ENCODE results near the gene LCN12. TPM values are rescaled to one million over a fixed set of nuclear protein-coding genes. Genes with fewer than 3 reads are reported as not detected.

LCN12 gene
- total RNA-seq, 2 donors from 2014 or later = 6.5 to 8.6 TPM

GRCh38 chr9:136940526-136941230 is 11.4 kb upstream of the LCN12 start:
- no peaks in the 10 kb centered on the region for H3K9me3 ChIP-seq
- no peak overlapping the region for H3K4me3 ChIP-seq
- no peak overlapping the region for H3K9ac ChIP-seq (ENCODE audit: low read depth in 2 of 2, low read length in 2 of 2)
- H3K27me3 ChIP-seq = no peaks in the 10 kb centered on the region
- no peak for DNase-seq
- intact Hi-C loops (cut with DNase I) = no loop called here
- H3K36me3 ChIP-seq = peaks cover 26% of the 10 kb centered on the region
- no peak overlapping the region for H3K27ac ChIP-seq
- no peak for TF ChIP-seq CTCF (IDR thresholded peaks at IDR 0.05)
- peaks cover 5% of the 10 kb centered on the region for H3K4me1 ChIP-seq

GRCh38 chr9:136941231-136942111 is 10.6 kb upstream of the LCN12 start:
- Histone ChIP-seq H3K4me3 (no peak overlapping the region), H3K27me3 (no peaks in the 10 kb centered on the region), H3K4me1 (peaks cover 5% of the 10 kb centered on the region), H3K9ac (ENCODE audit: low read depth in 2 of 2, low read length in 2 of 2) (no peak overlapping the region), H3K9me3 (no peaks in the 10 kb centered on the region), H3K27ac (no peak overlapping the region), H3K36me3 (peaks cover 26% of the 10 kb centered on the region)
- no peak for DNase-seq
- no peak for TF ChIP-seq CTCF (IDR thresholded peaks at IDR 0.05)
- intact Hi-C loops (cut with DNase I) = no loop called here

- intact Hi-C loops (cut with DNase I) = no loop called here
- DNase-seq = no peak
Observed at GRCh38 chr9:136942112-136942880, 9.8 kb upstream of the LCN12 start.

GRCh38 chr9:136942881-136943230 is 9.2 kb upstream of the LCN12 start:
- H3K4me3 ChIP-seq = peak overlapping the region; percentile 99
- peaks cover 26% of the 10 kb centered on the region for H3K36me3 ChIP-seq
- no peaks in the 10 kb centered on the region for H3K9me3 ChIP-seq
- no peaks in the 10 kb centered on the region for H3K27me3 ChIP-seq
- peak overlapping the region in 1 of 2 donors; percentile 93 for H3K9ac ChIP-seq (ENCODE audit: low read depth in 2 of 2, low read length in 2 of 2)
- peaks cover 7% of the 10 kb centered on the region for H3K4me1 ChIP-seq
- no peak for DNase-seq
- no peak for TF ChIP-seq CTCF (IDR thresholded peaks at IDR 0.05)
- intact Hi-C loops (cut with DNase I) = no loop called here
- no peak overlapping the region for H3K27ac ChIP-seq

More at GRCh38 chr9:136942112-136942880, 9.8 kb upstream of the LCN12 start:
- no peak overlapping the region for H3K9ac ChIP-seq (ENCODE audit: low read depth in 2 of 2, low read length in 2 of 2)
- no peak overlapping the region for H3K4me3 ChIP-seq
- no peaks in the 10 kb centered on the region for H3K9me3 ChIP-seq
- TF ChIP-seq CTCF (IDR thresholded peaks at IDR 0.05) = no peak
- peaks cover 26% of the 10 kb centered on the region for H3K36me3 ChIP-seq
- no peaks in the 10 kb centered on the region for H3K27me3 ChIP-seq
- H3K27ac ChIP-seq = no peak overlapping the region
- H3K4me1 ChIP-seq = peaks cover 5% of the 10 kb centered on the region

Measured in colonic mucosa (tissue), 4 donors.